Panc1 (cell line): ENCODE measurements around the gene FGF19. TPM values are rescaled to one million over a fixed set of nuclear protein-coding genes. Genes with fewer than 3 reads are reported as not detected.

Experiments
- ATAC-seq: fragments of 200-7000 bp; cut with Tn5 transposase; 2 replicates; pipeline ENCODE4 v1.9.1; 2020; ENCODE audit warnings: mild to moderate bottlenecking, moderate library complexity
- BruUV-seq: library from RNA; stranded (reverse); fragments of 400-500 nt; replicated peaks from 2 replicates; lab custom pipeline; 2021; lab: Mats Ljungman, UMichigan
- CTCF ChIA-PET: fragments of 300-600 bp; sonication (Branson Sonifier 250); formaldehyde crosslinking; loops from one replicate; lab custom pipeline; 2022; ENCODE audit warnings: antibody characterized with exemption; lab: Charles Lee
- POLR2A ChIA-PET: fragments of 300-600 bp; sonication (Branson Sonifier 250); formaldehyde crosslinking; loops from one replicate; lab custom pipeline; 2022; ENCODE audit warnings: antibody characterized with exemption; lab: Charles Lee
- DNase-seq: peaks from one replicate; pipeline ENCODE4 v3.0.0-alpha.2; 2010; ENCODE audit warnings: low read depth, low spot score
- H3K27ac ChIP-seq: 2 replicates; pipeline ENCODE4 v1.5.1; 2011; ENCODE audit warnings: mild to moderate bottlenecking, low read length, inconsistent platforms
- H3K27me3 ChIP-seq: fragments of 200-500 bp; sonication (Bioruptor generic); 2 replicates; pipeline ENCODE4 v1.6.0; 2014; ENCODE audit warnings: low read length, inconsistent platforms; ENCODE audit not compliant: control insufficient read depth, insufficient read depth
- H3K36me3 ChIP-seq: fragments of 200-500 bp; sonication (Bioruptor generic); 2 replicates; pipeline ENCODE4 v1.5.1; 2014; ENCODE audit warnings: inconsistent platforms, mild to moderate bottlenecking, low read length, moderate library complexity; ENCODE audit not compliant: control insufficient read depth, insufficient read depth
- H3K4me1 ChIP-seq: 2 replicates; pipeline ENCODE4 v1.5.1; 2011; ENCODE audit warnings: inconsistent platforms, mild to moderate bottlenecking, low read length, moderate library complexity; ENCODE audit not compliant: control insufficient read depth, insufficient read depth
- H3K4me3 ChIP-seq, 2 experiments: 2 replicates each; pipeline ENCODE4 v1.5.1; 2011 to 2012; ENCODE audit warnings: low read depth in 2 of 2, low read length in 2 of 2, mild to moderate bottlenecking in 2 of 2, inconsistent platforms in 1 of 2, moderate library complexity in 1 of 2
- H3K9me3 ChIP-seq: fragments of 200-500 bp; sonication (Bioruptor generic); 2 replicates; pipeline ENCODE4 v1.5.1; 2014; ENCODE audit warnings: low read depth, mild to moderate bottlenecking, inconsistent platforms, low read length, moderate library complexity; ENCODE audit not compliant: control insufficient read depth, insufficient read depth
- POLR2AphosphoS5 ChIP-seq: IDR thresholded peaks from 2 replicates; pipeline ENCODE4 v1.6.1; 2012; ENCODE audit warnings: mild to moderate bottlenecking, low read depth, low read length, moderate library complexity
- SIN3A ChIP-seq: IDR thresholded peaks from 2 replicates; pipeline ENCODE4 v1.6.1; 2012; ENCODE audit warnings: low read depth, mild to moderate bottlenecking, low read length, moderate library complexity, borderline replicate concordance; ENCODE audit not compliant: insufficient read depth
- TCF7L2 ChIP-seq: IDR thresholded peaks from 2 replicates; pipeline ENCODE4 v1.6.1; 2011; ENCODE audit warnings: mild to moderate bottlenecking, low read depth, low read length, inconsistent platforms
- in situ Hi-C: cut with HindIII; loops from 2 replicates; pipeline ENCODE4 v1.10.0; 2016; ENCODE audit warnings: low sequenced_read_pairs, low pct_unique_long_range_greater_than_20kb
- intact Hi-C: fragments of 100-400 bp; cut with micrococcal nuclease; formaldehyde crosslinking; loops from one replicate; pipeline ENCODE4 v1.10.0; 2022; ENCODE audit not compliant: unreplicated experiment
- total RNA-seq: library from RNA; stranded (reverse); gene quantifications from one replicate; pipeline ENCODE4 v1.2.1, GENCODE V29; 2021; ENCODE audit not compliant: unreplicated experiment
- TF ChIP-seq, protein P1 (sequence below), 2 experiments: IDR thresholded peaks; 2 replicates each; pipeline ENCODE4 v1.6.1; 2011 to 2012; ENCODE audit warnings: low read depth in 2 of 2, control low read depth in 1 of 2, low read length in 1 of 2, mild to moderate bottlenecking in 1 of 2, moderate library complexity in 1 of 2; ENCODE audit not compliant: insufficient read depth in 1 of 2
- TF ChIP-seq, protein P2 (sequence below): fragments of 450-650 bp; IDR thresholded peaks from 2 replicates; pipeline ENCODE4 v1.5.1; 2017; ENCODE audit warnings: mild to moderate bottlenecking

FGF19 gene
- total RNA-seq, 1 experiment from 2014 or later: not detected

DNA sequence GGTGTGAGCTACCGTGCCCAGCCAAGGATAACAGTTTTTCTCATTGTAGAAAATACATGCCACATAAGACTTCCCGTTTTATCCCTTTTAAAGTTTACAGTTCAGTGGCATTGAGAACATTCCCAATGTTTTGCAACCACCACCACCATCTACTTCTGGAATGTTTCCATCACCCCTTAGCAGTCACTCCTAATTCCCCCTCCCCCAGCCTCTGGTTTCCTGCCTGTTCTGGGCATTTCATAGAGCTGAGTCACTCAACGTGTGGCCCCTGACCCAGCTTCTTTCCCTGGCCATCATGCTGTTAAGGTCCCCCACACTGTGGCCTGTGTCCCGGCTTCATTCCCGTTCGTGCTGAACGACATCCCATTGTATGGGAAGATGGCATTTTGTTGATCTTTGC, 40.6 kb upstream of the FGF19 start:
- in situ Hi-C loops (no loop called here), intact Hi-C loops (no loop called here)
- CTCF ChIA-PET: no interaction called here
- ATAC-seq: no peak
- no peak for DNase-seq
- H3K4me1 ChIP-seq: no peaks in the 10 kb centered on the region
- no TSS peak for BruUV-seq
- no peak overlapping the region for H3K27ac ChIP-seq
- TF ChIP-seq POLR2AphosphoS5 (no peak), SIN3A (no peak), TCF7L2 (no peak)
- TF ChIP-seq, protein P1, sequence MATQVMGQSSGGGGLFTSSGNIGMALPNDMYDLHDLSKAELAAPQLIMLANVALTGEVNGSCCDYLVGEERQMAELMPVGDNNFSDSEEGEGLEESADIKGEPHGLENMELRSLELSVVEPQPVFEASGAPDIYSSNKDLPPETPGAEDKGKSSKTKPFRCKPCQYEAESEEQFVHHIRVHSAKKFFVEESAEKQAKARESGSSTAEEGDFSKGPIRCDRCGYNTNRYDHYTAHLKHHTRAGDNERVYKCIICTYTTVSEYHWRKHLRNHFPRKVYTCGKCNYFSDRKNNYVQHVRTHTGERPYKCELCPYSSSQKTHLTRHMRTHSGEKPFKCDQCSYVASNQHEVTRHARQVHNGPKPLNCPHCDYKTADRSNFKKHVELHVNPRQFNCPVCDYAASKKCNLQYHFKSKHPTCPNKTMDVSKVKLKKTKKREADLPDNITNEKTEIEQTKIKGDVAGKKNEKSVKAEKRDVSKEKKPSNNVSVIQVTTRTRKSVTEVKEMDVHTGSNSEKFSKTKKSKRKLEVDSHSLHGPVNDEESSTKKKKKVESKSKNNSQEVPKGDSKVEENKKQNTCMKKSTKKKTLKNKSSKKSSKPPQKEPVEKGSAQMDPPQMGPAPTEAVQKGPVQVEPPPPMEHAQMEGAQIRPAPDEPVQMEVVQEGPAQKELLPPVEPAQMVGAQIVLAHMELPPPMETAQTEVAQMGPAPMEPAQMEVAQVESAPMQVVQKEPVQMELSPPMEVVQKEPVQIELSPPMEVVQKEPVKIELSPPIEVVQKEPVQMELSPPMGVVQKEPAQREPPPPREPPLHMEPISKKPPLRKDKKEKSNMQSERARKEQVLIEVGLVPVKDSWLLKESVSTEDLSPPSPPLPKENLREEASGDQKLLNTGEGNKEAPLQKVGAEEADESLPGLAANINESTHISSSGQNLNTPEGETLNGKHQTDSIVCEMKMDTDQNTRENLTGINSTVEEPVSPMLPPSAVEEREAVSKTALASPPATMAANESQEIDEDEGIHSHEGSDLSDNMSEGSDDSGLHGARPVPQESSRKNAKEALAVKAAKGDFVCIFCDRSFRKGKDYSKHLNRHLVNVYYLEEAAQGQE (IDR thresholded peaks at IDR 0.05; ENCODE audit: insufficient read depth in 1 of 2, low read depth in 2 of 2, low read length in 1 of 2): no peak
- TF ChIP-seq, protein P2, sequence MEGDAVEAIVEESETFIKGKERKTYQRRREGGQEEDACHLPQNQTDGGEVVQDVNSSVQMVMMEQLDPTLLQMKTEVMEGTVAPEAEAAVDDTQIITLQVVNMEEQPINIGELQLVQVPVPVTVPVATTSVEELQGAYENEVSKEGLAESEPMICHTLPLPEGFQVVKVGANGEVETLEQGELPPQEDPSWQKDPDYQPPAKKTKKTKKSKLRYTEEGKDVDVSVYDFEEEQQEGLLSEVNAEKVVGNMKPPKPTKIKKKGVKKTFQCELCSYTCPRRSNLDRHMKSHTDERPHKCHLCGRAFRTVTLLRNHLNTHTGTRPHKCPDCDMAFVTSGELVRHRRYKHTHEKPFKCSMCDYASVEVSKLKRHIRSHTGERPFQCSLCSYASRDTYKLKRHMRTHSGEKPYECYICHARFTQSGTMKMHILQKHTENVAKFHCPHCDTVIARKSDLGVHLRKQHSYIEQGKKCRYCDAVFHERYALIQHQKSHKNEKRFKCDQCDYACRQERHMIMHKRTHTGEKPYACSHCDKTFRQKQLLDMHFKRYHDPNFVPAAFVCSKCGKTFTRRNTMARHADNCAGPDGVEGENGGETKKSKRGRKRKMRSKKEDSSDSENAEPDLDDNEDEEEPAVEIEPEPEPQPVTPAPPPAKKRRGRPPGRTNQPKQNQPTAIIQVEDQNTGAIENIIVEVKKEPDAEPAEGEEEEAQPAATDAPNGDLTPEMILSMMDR: no peak
- H3K9me3 ChIP-seq: no peaks in the 10 kb centered on the region
- POLR2A ChIA-PET: no interaction called here
- H3K36me3 ChIP-seq: no peaks in the 10 kb centered on the region
- no peaks in the 10 kb centered on the region for H3K27me3 ChIP-seq
- H3K4me3 ChIP-seq: no peak overlapping the region

DNA sequence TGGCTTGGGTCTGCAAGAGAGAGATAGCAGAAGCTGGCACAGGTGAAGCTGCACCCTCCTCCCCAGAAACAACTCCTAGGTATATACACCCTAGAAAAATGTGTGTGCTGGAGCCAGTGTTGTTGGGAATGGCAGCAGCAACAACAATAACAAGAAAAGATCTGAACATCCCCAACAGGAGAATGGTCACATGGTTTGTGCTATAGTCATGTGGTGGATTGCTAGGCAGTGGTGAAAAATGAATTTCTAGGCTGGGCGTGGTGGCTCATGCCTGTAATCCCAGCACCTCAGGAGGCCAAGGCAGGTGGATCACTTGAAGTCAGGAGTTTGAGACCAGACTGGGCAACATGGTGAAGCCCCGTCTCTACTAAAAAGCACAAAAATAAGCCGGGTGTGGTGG, 31.0 kb upstream of the FGF19 start:
- no peak for ATAC-seq
- in situ Hi-C loops (no loop called here), intact Hi-C loops (no loop called here)
- peaks cover 8% of the 10 kb centered on the region; the same call in 1 of the 2 replicates for H3K9me3 ChIP-seq
- H3K27ac ChIP-seq: no peak overlapping the region
- no TSS peak for BruUV-seq
- DNase-seq: no peak
- no peaks in the 10 kb centered on the region for H3K4me1 ChIP-seq
- ChIA-PET POLR2A (no interaction called here), CTCF (no interaction called here)
- no peaks in the 10 kb centered on the region for H3K36me3 ChIP-seq
- TF ChIP-seq, protein P2: no peak
- TF ChIP-seq POLR2AphosphoS5 (no peak), SIN3A (no peak), TCF7L2 (no peak)
- TF ChIP-seq, protein P1 (IDR thresholded peaks at IDR 0.05; ENCODE audit: insufficient read depth in 1 of 2, low read depth in 2 of 2, low read length in 1 of 2): no peak
- H3K4me3 ChIP-seq: no peak overlapping the region
- H3K27me3 ChIP-seq: no peaks in the 10 kb centered on the region
